GM13976 (cell line): Measurements from ENCODE around the gene PTGDR2.

ENCODE experiments used
- DNase-seq: peaks from one replicate; pipeline ENCODE4 v3.0.0; 2012; ENCODE audit warnings: low spot score
- CTCF ChIP-seq: IDR thresholded peaks from 2 replicates; pipeline ENCODE4 v1.5.1; 2012; ENCODE audit warnings: borderline replicate concordance, mild to moderate bottlenecking; ENCODE audit not compliant: insufficient read depth; ENCODE audit errors: extremely low read depth, missing control alignments, control extremely low read depth
- in situ Hi-C: fragments of 300-500 bp; cut with MboI; formaldehyde crosslinking; loops from one replicate; pipeline ENCODE4 v1.12.0; 2022; ENCODE audit warnings: low sequenced_read_pairs, mixed read lengths, inconsistent platforms; ENCODE audit not compliant: unreplicated experiment

PTGDR2 gene

GRCh38 chr11:60855726-60856633 lies at the start of gene PTGDR2:
Gene PTGDR2, minus strand, starts transcription at chr11:60855950. Its CDS starts 2,228 bp downstream, at chr11:60853722.
- in situ Hi-C loops: no loop called here
- no peak for TF ChIP-seq CTCF
- no peak for DNase-seq

GRCh38 chr11:60905047-60905446 lies 49.3 kb upstream of the PTGDR2 start:
- no peak for DNase-seq
- in situ Hi-C loops: no loop called here
- TF ChIP-seq CTCF: no peak

GRCh38 chr11:60902625-60903024 lies 46.9 kb upstream of the PTGDR2 start:
- no peak for TF ChIP-seq CTCF
- in situ Hi-C loops: no loop called here
- no peak for DNase-seq

- in situ Hi-C loops: no loop called here
- no peak for DNase-seq
- no peak for TF ChIP-seq CTCF
These were observed 45.1 kb upstream of the PTGDR2 start for GRCh38 chr11:60900673-60901404.

GRCh38 chr11:60899977-60900376 lies 44.2 kb upstream of the PTGDR2 start:
- TF ChIP-seq CTCF: no peak
- in situ Hi-C loops: loop anchor here (10.0 kb wide), 2 partner anchors 65 to 125 kb away; no protein-coding TSS in a partner anchor
- no peak for DNase-seq

GRCh38 chr11:60899046-60899936 lies 43.5 kb upstream of the PTGDR2 start:
- TF ChIP-seq CTCF: peak; percentile 85
- DNase-seq: peak; percentile 51
- in situ Hi-C loops: loop anchor here (10.0 kb wide), 2 partner anchors 64 to 124 kb away; no protein-coding TSS in a partner anchor
